ENCODE data around the gene MT1G.

- TF ChIP-seq CTCF (IDR thresholded peaks at IDR 0.05) = no peak
- TF ChIP-seq JUND (IDR thresholded peaks at IDR 0.05) = no peak
Measured at GRCh38 chr16:56682703-56683397, 15.0 kb upstream of the MT1G start.

Measured in SK-N-SH (cell line).